Adipocyte (in vitro differentiated cells): ENCODE results near the gene GALNT8.
"Not testable (repeated sequence)": the region's sequence is repeated elsewhere in the genome, so short reads cannot be mapped to it uniquely, and the experiment has no call there.

Experiments
- DNase-seq: peaks from one replicate; pipeline ENCODE4 v3.0.0-alpha.2; 2015; ENCODE audit warnings: low read depth
- H3K27me3 ChIP-seq: replicated peaks from 2 replicates; pipeline ENCODE4 v1.7.0; 2013; ENCODE audit warnings: mild to moderate bottlenecking, low read length, moderate library complexity; ENCODE audit not compliant: control insufficient read depth, insufficient read depth
- H3K36me3 ChIP-seq: 2 replicates; pipeline ENCODE4 v1.7.0; 2013; ENCODE audit warnings: low read length, mild to moderate bottlenecking, moderate library complexity; ENCODE audit not compliant: control insufficient read depth, insufficient read depth, severe bottlenecking
- H3K4me1 ChIP-seq: 2 replicates; pipeline ENCODE4 v1.7.0; 2013; ENCODE audit warnings: mild to moderate bottlenecking, low read length, moderate library complexity; ENCODE audit not compliant: control insufficient read depth, insufficient read depth
- H3K4me3 ChIP-seq: 2 replicates; pipeline ENCODE4 v1.7.0; 2013; ENCODE audit warnings: mild to moderate bottlenecking, low read length, moderate library complexity
- H3K9ac ChIP-seq: 2 replicates; pipeline ENCODE4 v1.7.0; 2013; ENCODE audit warnings: mild to moderate bottlenecking, low read length, moderate library complexity
- H3K9me3 ChIP-seq: 2 replicates; pipeline ENCODE4 v1.7.0; 2013; ENCODE audit warnings: mild to moderate bottlenecking, low read length, moderate library complexity; ENCODE audit not compliant: control insufficient read depth

The GALNT8 gene

DNA sequence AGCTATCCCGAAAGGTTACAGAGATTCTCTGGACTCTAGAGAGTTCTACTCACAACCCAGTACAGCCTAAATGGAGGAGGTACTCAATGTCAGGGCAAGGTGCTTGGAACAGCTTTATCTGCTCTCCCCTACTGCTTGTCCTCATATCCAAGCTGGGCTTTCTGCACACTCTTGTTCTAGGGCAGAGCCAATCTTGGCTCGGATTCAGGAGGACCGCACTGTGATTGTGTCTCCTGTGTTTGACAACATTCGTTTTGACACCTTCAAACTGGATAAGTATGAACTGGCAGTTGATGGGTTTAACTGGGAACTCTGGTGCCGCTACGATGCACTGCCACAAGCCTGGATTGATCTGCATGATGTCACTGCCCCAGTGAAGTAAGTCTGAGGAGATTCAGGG lies 25.0 kb downstream of the GALNT8 start:
- H3K9me3 ChIP-seq = peaks cover 9% of the 10 kb centered on the region
- no peak for DNase-seq

DNA sequence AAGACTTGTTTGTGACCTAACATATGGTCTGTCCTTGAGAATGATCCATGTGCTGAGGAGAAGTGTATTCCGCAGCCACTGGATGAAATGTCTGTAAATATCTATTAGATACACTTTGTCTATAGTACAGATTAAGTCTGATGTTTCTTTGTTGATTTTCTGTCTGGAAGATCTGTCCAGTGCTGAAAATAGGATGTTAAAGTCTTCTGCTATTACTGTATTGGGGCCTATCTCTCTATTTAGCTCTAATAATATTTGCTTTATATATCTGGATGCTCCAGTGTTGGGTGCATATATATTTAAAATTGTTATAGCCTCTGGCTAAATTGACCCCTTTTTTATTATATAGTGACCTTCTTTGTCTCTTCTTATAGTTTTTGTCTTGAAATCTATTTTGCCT lies 31.5 kb downstream of the GALNT8 start:
- not testable (repeated sequence) for DNase-seq, H3K9ac ChIP-seq, H3K36me3 ChIP-seq, H3K27me3 ChIP-seq, H3K4me1 ChIP-seq, H3K9me3 ChIP-seq, H3K4me3 ChIP-seq

More for the DNA sequence above, 25.0 kb downstream of the GALNT8 start:
- no peak overlapping the region for H3K4me3 ChIP-seq
- no peaks in the 10 kb centered on the region for H3K36me3 ChIP-seq
- no peaks in the 10 kb centered on the region for H3K27me3 ChIP-seq
- no peak overlapping the region for H3K9ac ChIP-seq
- no peaks in the 10 kb centered on the region for H3K4me1 ChIP-seq

DNA sequence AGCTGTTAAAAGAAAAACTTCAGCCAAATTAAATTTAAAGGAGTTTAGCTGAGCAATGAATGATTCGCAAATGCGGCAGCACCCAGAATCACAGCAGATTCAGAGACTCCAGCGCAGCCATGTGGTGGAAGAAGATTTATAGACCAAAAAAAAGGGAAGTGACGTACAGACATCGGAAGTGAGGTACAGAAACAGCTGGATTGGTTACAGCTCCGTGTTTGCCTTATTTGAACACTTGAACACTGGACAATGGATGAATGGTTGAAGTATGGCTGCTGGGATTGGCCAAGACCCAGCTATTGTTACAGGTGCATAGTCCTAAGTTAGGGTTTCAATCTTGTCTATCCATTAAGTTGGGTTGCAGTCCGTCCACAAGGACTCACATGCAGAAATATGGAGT lies 42.6 kb downstream of the GALNT8 start:
- no peak for DNase-seq
- Histone ChIP-seq H3K27me3 (peaks cover 16% of the 10 kb centered on the region), H3K4me3 (no peak overlapping the region), H3K9me3 (no peaks in the 10 kb centered on the region), H3K9ac (no peak overlapping the region), H3K36me3 (no peaks in the 10 kb centered on the region), H3K4me1 (no peaks in the 10 kb centered on the region)

DNA sequence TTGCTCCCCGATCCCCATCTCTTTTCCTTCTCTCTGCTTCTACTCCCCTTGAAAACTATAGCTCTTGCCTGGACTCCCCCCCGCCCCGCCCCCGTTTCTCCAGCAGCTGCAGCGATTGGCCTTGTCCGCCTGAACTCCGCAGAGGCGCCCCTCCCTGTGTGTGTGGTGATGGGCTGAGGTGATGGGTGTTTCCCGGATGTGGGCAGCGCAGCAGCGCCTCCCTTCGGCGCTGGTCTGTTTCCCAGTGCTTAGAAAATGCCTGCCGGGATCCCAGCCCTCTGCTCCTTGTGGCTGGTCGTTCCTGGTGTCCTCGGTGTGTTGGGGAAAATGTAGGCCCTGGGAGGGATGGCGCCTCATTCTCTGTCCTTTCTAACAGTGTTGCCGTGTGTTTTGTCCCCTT lies 43.3 kb downstream of the GALNT8 start:
- Histone ChIP-seq H3K36me3 (no peaks in the 10 kb centered on the region), H3K4me1 (no peaks in the 10 kb centered on the region), H3K27me3 (peaks cover 16% of the 10 kb centered on the region), H3K9me3 (no peaks in the 10 kb centered on the region), H3K9ac (no peak overlapping the region), H3K4me3 (no peak overlapping the region)
- DNase-seq = no peak

DNA sequence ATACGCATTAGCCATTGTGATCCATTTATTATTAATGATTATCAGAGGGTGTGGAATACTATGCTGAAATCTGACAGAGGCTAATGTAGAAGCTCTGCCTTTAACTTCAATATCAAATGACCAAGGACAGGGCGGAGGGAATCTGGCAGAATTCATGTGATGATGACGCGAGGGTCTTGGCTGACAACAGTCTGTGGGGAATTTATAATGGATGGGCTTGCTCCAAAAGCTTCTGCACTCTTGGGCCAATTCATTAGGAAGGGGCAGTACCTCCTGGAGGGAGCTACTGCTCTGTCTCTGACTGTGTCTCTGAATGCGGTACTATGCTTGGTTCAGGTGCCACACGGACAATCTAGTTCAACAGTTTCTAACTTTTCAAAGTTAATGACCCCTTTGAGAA lies 46.2 kb downstream of the GALNT8 start:
- no peaks in the 10 kb centered on the region for H3K4me1 ChIP-seq
- no peaks in the 10 kb centered on the region for H3K36me3 ChIP-seq
- peaks cover 20% of the 10 kb centered on the region for H3K27me3 ChIP-seq
- DNase-seq = no peak
- no peak overlapping the region for H3K4me3 ChIP-seq
- no peak overlapping the region for H3K9ac ChIP-seq
- H3K9me3 ChIP-seq = no peaks in the 10 kb centered on the region

DNA sequence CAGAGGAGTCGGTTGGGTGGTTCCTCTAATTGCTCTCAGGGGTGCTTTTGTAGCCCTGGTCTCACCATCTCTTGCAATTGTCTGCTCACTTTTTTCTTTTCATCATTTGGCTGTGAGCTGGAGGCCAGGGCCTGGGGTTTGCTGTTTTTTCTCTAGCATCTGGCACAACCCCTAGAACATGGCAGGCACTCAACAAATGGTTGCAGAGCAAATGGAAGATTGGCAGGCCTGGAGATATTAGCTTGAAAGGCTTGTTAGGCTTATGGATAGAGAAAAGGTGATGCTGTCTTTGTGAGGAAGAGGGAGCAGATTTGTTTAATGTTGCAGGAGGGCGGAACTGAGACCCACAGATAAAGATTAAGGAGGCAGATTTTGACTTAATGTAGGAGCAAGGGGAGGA lies 47.0 kb downstream of the GALNT8 start:
- no peaks in the 10 kb centered on the region for H3K36me3 ChIP-seq
- H3K9ac ChIP-seq = no peak overlapping the region
- H3K27me3 ChIP-seq = peaks cover 24% of the 10 kb centered on the region
- H3K9me3 ChIP-seq = no peaks in the 10 kb centered on the region
- no peaks in the 10 kb centered on the region for H3K4me1 ChIP-seq
- no peak overlapping the region for H3K4me3 ChIP-seq
- no peak for DNase-seq

DNA sequence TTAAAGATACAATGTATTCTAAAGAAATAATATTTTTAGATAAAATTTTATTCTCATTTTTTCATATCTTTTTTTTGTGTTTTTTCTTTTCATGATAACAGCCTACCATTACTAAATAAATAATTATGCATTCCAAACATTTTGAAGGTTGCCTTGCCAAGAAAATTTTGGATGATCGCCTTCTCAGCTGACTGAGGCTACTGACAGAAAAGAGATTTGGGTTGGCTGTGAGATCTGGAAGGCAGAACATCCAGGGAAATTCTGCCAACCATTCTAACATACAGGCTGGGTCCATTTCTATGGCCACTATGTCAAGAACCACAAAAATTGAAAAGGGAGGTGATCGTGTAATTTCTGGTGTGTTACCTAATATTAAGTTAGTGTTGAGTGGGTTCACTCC lies 48.1 kb downstream of the GALNT8 start:
- H3K4me3 ChIP-seq = no peak overlapping the region
- peaks cover 21% of the 10 kb centered on the region for H3K27me3 ChIP-seq
- DNase-seq = no peak
- no peaks in the 10 kb centered on the region for H3K9me3 ChIP-seq
- H3K36me3 ChIP-seq = no peaks in the 10 kb centered on the region
- H3K4me1 ChIP-seq = no peaks in the 10 kb centered on the region
- H3K9ac ChIP-seq = no peak overlapping the region

DNA sequence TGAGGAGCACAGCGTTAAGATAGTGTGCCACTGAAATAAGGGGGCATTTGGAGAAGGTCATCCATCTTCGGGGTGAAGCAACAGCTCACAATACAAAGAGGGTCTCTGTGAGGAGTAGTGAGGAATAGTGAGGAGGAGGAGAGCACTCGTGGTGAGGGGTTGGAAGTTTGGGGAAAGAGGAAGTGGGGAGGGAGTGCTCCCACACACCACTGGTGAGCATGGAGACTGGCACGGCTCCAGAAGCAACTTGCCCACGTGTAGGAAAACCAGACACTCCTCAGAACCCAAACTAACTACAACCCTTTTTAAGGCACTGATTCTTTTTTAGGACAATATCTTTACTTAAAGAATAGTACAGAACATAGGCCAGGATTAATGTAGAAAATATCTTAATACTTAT lies 48.9 kb downstream of the GALNT8 start:
- Histone ChIP-seq H3K4me1 (no peaks in the 10 kb centered on the region), H3K27me3 (peaks cover 16% of the 10 kb centered on the region), H3K9ac (no peak overlapping the region), H3K9me3 (no peaks in the 10 kb centered on the region), H3K36me3 (no peaks in the 10 kb centered on the region), H3K4me3 (no peak overlapping the region)
- DNase-seq = no peak

DNA sequence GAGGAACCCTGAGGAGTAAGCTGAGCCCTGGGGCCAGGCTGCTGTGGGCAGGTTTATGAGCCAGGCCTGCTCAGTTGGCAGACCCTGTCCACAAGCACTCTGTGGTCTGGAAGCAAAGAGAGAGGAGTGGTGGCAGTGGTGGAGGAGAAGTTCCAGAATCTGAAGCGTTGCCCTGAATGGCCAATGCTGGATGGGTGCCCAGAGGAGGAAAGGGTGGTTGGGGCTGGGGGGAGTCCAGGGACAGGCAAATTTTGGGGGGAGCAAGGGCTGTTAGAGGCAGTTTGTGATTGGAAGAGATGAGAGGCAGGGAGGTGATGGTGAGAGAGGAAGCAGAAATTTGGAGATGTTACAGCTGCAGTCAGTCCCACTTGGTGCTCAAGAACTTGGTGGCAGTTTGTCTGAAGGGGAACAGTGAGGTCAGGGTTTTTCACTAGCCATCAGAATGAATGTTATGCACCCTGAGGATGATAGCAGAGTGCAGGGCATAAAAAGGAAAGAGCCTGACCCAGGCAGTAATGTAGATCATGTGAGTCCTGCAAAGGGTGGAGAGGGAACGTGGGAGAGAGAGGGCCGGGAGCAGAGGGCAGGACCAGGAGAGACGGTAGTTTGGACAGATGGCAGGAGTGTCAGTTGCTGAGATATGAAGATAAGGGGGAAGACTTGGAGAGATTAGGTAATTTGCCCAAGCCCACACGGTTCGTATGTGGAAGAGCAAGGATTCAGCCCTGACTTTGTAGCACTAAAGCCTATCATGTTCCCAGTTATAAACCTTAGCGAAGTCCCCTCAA lies 51.2 kb downstream of the GALNT8 start:
- no peaks in the 10 kb centered on the region for H3K9me3 ChIP-seq
- peaks cover 12% of the 10 kb centered on the region for H3K27me3 ChIP-seq
- H3K4me1 ChIP-seq = no peaks in the 10 kb centered on the region
- no peak overlapping the region for H3K9ac ChIP-seq
- H3K4me3 ChIP-seq = no peak overlapping the region
- no peak for DNase-seq
- H3K36me3 ChIP-seq = no peaks in the 10 kb centered on the region

DNA sequence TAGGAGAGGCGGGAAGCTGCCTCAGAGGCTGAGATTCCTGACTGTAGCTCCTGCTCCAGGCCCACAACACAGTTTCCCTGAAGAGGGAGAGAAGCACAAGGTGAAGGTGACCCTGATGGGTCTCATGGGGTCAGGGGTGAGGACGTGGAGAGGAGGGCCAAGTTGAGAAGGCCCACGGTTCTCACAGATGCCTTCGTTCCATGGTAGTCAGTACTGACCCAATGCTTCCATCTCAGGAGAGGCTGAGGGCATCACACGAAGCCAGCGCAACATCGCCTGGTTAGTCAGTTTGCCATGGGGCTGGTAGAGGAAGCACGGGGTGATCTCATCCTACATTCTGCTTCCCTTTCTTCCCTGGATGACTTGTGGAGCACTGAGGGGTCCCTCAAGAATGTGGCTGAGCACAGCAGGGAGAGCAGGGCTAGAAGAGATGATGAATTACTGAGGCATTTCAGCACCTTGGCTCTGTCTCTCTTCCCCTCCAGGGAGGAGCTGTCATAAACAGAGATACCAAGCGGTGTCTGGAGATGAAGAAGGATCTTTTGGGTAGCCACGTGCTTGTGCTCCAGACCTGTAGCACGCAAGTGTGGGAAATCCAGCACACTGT lies 51.9 kb downstream of the GALNT8 start:
- H3K9ac ChIP-seq = no peak overlapping the region
- DNase-seq = no peak
- H3K4me1 ChIP-seq = no peaks in the 10 kb centered on the region
- H3K36me3 ChIP-seq = no peaks in the 10 kb centered on the region
- peaks cover 9% of the 10 kb centered on the region for H3K27me3 ChIP-seq
- no peaks in the 10 kb centered on the region for H3K9me3 ChIP-seq
- H3K4me3 ChIP-seq = no peak overlapping the region

DNA sequence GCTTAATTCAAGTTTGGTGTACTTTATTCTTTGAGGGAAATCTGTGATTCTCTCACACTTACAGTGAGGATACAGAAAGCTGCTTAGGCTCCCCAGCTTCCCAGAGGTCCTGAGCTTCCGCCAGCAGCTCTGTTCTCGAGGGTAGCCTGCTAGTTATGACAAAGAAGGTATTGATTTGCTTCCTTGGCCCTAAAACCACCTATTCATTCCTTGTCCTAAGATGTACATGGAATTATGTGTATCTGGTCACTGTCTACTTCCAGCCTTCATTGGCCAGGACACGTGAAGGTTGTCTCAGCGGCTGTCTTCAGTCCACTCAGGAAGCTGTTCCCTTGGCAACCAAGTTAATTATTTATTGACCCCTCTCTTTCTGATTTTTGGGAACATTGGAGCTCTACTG lies 55.7 kb downstream of the GALNT8 start:
- no peak overlapping the region for H3K4me3 ChIP-seq
- H3K36me3 ChIP-seq = no peaks in the 10 kb centered on the region
- DNase-seq = no peak
- H3K27me3 ChIP-seq = peaks cover 18% of the 10 kb centered on the region
- no peaks in the 10 kb centered on the region for H3K9me3 ChIP-seq
- H3K4me1 ChIP-seq = no peaks in the 10 kb centered on the region
- no peak overlapping the region for H3K9ac ChIP-seq

DNA sequence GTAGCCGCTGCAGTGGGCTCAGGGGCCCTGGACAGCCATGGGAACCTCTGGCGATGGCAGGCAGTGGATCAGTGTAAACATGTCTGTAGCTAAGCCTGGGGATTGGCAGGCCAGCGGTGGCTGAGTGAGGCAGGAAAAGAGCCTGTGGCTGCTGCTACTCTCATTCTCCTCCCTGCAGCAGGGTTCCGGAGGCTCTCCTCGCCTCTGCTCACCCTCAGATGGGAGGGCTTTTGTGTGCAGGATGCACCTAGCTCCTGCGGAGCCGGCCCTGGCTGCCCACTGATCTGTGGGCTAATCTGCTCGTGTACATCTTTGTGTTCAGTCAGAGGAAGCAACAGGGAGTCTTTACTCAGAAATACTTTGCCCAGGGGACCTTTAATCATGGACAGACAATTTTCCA lies 59.5 kb downstream of the GALNT8 start:
- no peak overlapping the region for H3K9ac ChIP-seq
- no peak overlapping the region for H3K4me3 ChIP-seq
- no peaks in the 10 kb centered on the region for H3K36me3 ChIP-seq
- peaks cover 14% of the 10 kb centered on the region for H3K9me3 ChIP-seq
- no peak for DNase-seq
- peaks cover 9% of the 10 kb centered on the region for H3K27me3 ChIP-seq
- H3K4me1 ChIP-seq = no peaks in the 10 kb centered on the region
